ENCODE data around the gene TMEM74B.

The TMEM74B gene

GRCh38 chr20:1164871-1165270, 19.9 kb downstream of the TMEM74B start:
- H2AFZ ChIP-seq (ENCODE audit: low read depth): no peak overlapping the region
- no peak overlapping the region for H3K4me3 ChIP-seq (IDR thresholded peaks at IDR 0.05; ENCODE audit: insufficient read depth, low read depth, low read length)
- H3K4me1 ChIP-seq (ENCODE audit: low read depth, poor library complexity, severe bottlenecking): peaks cover 40% of the 10 kb centered on the region
- H3K27me3 ChIP-seq (ENCODE audit: insufficient read depth, low read depth): no peaks in the 10 kb centered on the region
- H3K79me2 ChIP-seq (ENCODE audit: insufficient read depth, low read depth): no peaks in the 10 kb centered on the region
- H3K9ac ChIP-seq: no peak overlapping the region
- no peak overlapping the region for H3K4me2 ChIP-seq
- 0 out of 2 replicates have a peak, but pooled peaks cover 5% of the 10 kb centered on the region for H3K36me3 ChIP-seq (ENCODE audit: insufficient read depth)
- no peaks in the 10 kb centered on the region for H4K20me1 ChIP-seq (ENCODE audit: insufficient read depth)
- no peak overlapping the region for H3K27ac ChIP-seq
- TF ChIP-seq CTCF (conservative IDR thresholded peaks at IDR 0.05; ENCODE audit: low read depth, low read length): no peak

- Histone ChIP-seq H3K9ac (peak overlapping the region; percentile 39; the same call in 1 of the 2 replicates), H3K4me3 (IDR thresholded peaks at IDR 0.05; ENCODE audit: insufficient read depth, low read depth, low read length) (no peak overlapping the region), H3K79me2 (ENCODE audit: insufficient read depth, low read depth) (no peaks in the 10 kb centered on the region), H3K4me2 (peak overlapping the region; percentile 81), H4K20me1 (ENCODE audit: insufficient read depth) (no peaks in the 10 kb centered on the region), H3K36me3 (ENCODE audit: insufficient read depth) (0 out of 2 replicates have a peak, but pooled peaks cover 5% of the 10 kb centered on the region), H3K4me1 (ENCODE audit: low read depth, poor library complexity, severe bottlenecking) (peaks cover 40% of the 10 kb centered on the region), H3K27me3 (ENCODE audit: insufficient read depth, low read depth) (no peaks in the 10 kb centered on the region), H2AFZ (ENCODE audit: low read depth) (no peak overlapping the region), H3K27ac (peak overlapping the region; percentile 80)
- no peak for TF ChIP-seq CTCF (conservative IDR thresholded peaks at IDR 0.05; ENCODE audit: low read depth, low read length)
Measured at GRCh38 chr20:1163653-1164052, 21.1 kb downstream of the TMEM74B start.

- no peak overlapping the region for H3K4me3 ChIP-seq (IDR thresholded peaks at IDR 0.05; ENCODE audit: insufficient read depth, low read depth, low read length)
- TF ChIP-seq CTCF (conservative IDR thresholded peaks at IDR 0.05; ENCODE audit: low read depth, low read length): no peak
- 0 out of 2 replicates have a peak overlapping the region, but pooled peaks have one; percentile 6 for H2AFZ ChIP-seq (ENCODE audit: low read depth)
- H3K27ac ChIP-seq: peak overlapping the region; percentile 80
- no peaks in the 10 kb centered on the region for H4K20me1 ChIP-seq (ENCODE audit: insufficient read depth)
- H3K79me2 ChIP-seq (ENCODE audit: insufficient read depth, low read depth): no peaks in the 10 kb centered on the region
- H3K9ac ChIP-seq: peak overlapping the region; percentile 39; the same call in 1 of the 2 replicates
- H3K27me3 ChIP-seq (ENCODE audit: insufficient read depth, low read depth): no peaks in the 10 kb centered on the region
- peaks cover 40% of the 10 kb centered on the region for H3K4me1 ChIP-seq (ENCODE audit: low read depth, poor library complexity, severe bottlenecking)
- H3K36me3 ChIP-seq (ENCODE audit: insufficient read depth): 0 out of 2 replicates have a peak, but pooled peaks cover 5% of the 10 kb centered on the region
- H3K4me2 ChIP-seq: peak overlapping the region; percentile 81
Measured at GRCh38 chr20:1163105-1163504, 21.7 kb downstream of the TMEM74B start.

- no peak for TF ChIP-seq CTCF (conservative IDR thresholded peaks at IDR 0.05; ENCODE audit: low read depth, low read length)
- Histone ChIP-seq H3K79me2 (ENCODE audit: insufficient read depth, low read depth) (no peaks in the 10 kb centered on the region), H3K4me3 (IDR thresholded peaks at IDR 0.05; ENCODE audit: insufficient read depth, low read depth, low read length) (no peak overlapping the region), H3K27ac (no peak overlapping the region), H3K4me1 (ENCODE audit: low read depth, poor library complexity, severe bottlenecking) (peaks cover 40% of the 10 kb centered on the region), H2AFZ (ENCODE audit: low read depth) (no peak overlapping the region), H3K4me2 (no peak overlapping the region), H3K27me3 (ENCODE audit: insufficient read depth, low read depth) (no peaks in the 10 kb centered on the region), H4K20me1 (ENCODE audit: insufficient read depth) (no peaks in the 10 kb centered on the region), H3K36me3 (ENCODE audit: insufficient read depth) (0 out of 2 replicates have a peak, but pooled peaks cover 5% of the 10 kb centered on the region), H3K9ac (no peak overlapping the region)
Measured at GRCh38 chr20:1160991-1161390, 23.8 kb downstream of the TMEM74B start.

Measured in KMS-11 (cell line).